Activated CD4-positive, alpha-beta memory T cell treated with anti-CD3 and anti-CD28 coated beads for 36 hours (primary cell): ENCODE measurements around the gene MICU2. TPM values are rescaled to one million over a fixed set of nuclear protein-coding genes. Genes with fewer than 3 reads are reported as not detected.

Experiments
- CTCF ChIA-PET: fragments of 350-600 bp; sonication (Branson Sonifier 250); formaldehyde crosslinking; loops from one replicate; lab custom pipeline; 2021; ENCODE audit warnings: antibody characterized with exemption, inconsistent platforms; lab: Charles Lee
- POLR2A ChIA-PET: fragments of 350-600 bp; sonication (Branson Sonifier 250); formaldehyde crosslinking; loops from one replicate; lab custom pipeline; 2021; ENCODE audit warnings: antibody characterized with exemption; lab: Charles Lee
- DNase-seq: peaks from one replicate; pipeline ENCODE4 v3.0.0-alpha.2; 2020
- H3K27ac Mint-ChIP-seq: one replicate; pipeline ENCODE4 v1.8.0; 2021; ENCODE audit warnings: mixed read lengths
- H3K27me3 Mint-ChIP-seq: one replicate; pipeline ENCODE4 v1.8.0; 2021; ENCODE audit warnings: mixed read lengths
- H3K36me3 Mint-ChIP-seq: one replicate; pipeline ENCODE4 v1.8.0; 2021; ENCODE audit warnings: mixed read lengths
- H3K4me1 Mint-ChIP-seq: one replicate; pipeline ENCODE4 v1.8.0; 2021; ENCODE audit warnings: low read depth, mixed read lengths
- H3K4me3 Mint-ChIP-seq: one replicate; pipeline ENCODE4 v1.8.0; 2021; ENCODE audit warnings: mild to moderate bottlenecking, mixed read lengths
- H3K9me3 Mint-ChIP-seq: one replicate; pipeline ENCODE4 v1.8.0; 2021; ENCODE audit warnings: mixed read lengths
- intact Hi-C: fragments of 100-400 bp; cut with micrococcal nuclease; formaldehyde crosslinking; loops from one replicate; pipeline ENCODE4 v1.15.1; 2023
- total RNA-seq, 2 experiments: library from RNA; stranded (reverse); gene quantifications; one replicate each; pipeline ENCODE4 v1.2.3, GENCODE V29; 2021

The MICU2 gene
- total RNA-seq, 2 experiments from 2014 or later: 32.6 to 33.3 TPM

GRCh38 chr13:21445759-21446158, 158.2 kb downstream of the MICU2 start:
- Mint-ChIP-seq H3K4me1 (peaks cover 25% of the 10 kb centered on the region), H3K27ac (no peak overlapping the region), H3K27me3 (no peaks in the 10 kb centered on the region), H3K9me3 (peaks cover 3% of the 10 kb centered on the region), H3K36me3 (peaks cover 10% of the 10 kb centered on the region), H3K4me3 (no peak overlapping the region)
- no peak for DNase-seq
- intact Hi-C loops: no loop called here
- ChIA-PET POLR2A (no interaction called here), CTCF (interaction anchor here (1.6 kb wide), 1 partner anchor 148 kb away, joined by 4 read pairs; no protein-coding TSS in a partner anchor)

- Mint-ChIP-seq H3K27ac (no peak overlapping the region), H3K36me3 (peaks cover 19% of the 10 kb centered on the region), H3K27me3 (no peaks in the 10 kb centered on the region), H3K4me3 (no peak overlapping the region), H3K4me1 (peaks cover 33% of the 10 kb centered on the region), H3K9me3 (peaks cover 9% of the 10 kb centered on the region)
- ChIA-PET CTCF (interaction anchor here (0.6 kb wide), 1 partner anchor 63 kb away, joined by 3 read pairs; no protein-coding TSS in a partner anchor), POLR2A (no interaction called here)
- intact Hi-C loops: no loop called here
- no peak for DNase-seq
Observed at GRCh38 chr13:21443171-21443570, 160.8 kb downstream of the MICU2 start.

Other genes with a start within 250 kb of the MICU2 start
- 10 to 100 TPM; 53.5 to 60.6 TPM for gene ZDHHC20, start 144.9 kb downstream of the MICU2 start, total RNA-seq
- under 1 TPM in 1 of 2 experiments, not detected in 1; 0.07 TPM for gene FGF9, start 66.9 kb upstream of the MICU2 start, total RNA-seq